A549 (cell line): Measurements from ENCODE around the gene MUC5B. TPM values are rescaled to one million over a fixed set of nuclear protein-coding genes. Genes with fewer than 3 reads are reported as not detected.

Source experiments
- ATAC-seq, 2 experiments: fragments of 200-7000 bp in 1 of 2; fragments of >200 bp in 1 of 2; cut with Nextera tagmentation in 1 of 2; cut with Tn5 transposase in 1 of 2; 3 replicates each; pipeline versions ENCODE4 v1.8.0 to v1.9.1; 2018 to 2020; ENCODE audit warnings: mild to moderate bottlenecking in 1 of 2, moderate library complexity in 1 of 2
- CTCF ChIA-PET: fragments of 300-600 bp; sonication (Branson Sonifier 250); formaldehyde crosslinking; extraction: SDS; loops from one replicate; lab custom pipeline; 2021; ENCODE audit warnings: antibody characterized with exemption, inconsistent platforms; lab: Yijun Ruan, JAX
- POLR2A ChIA-PET: fragments of 350-600 bp; formaldehyde crosslinking; extraction: SDS; loops from one replicate; lab custom pipeline; 2021; ENCODE audit warnings: antibody characterized with exemption, inconsistent platforms; lab: Yijun Ruan, JAX
- DNase-seq, 2 experiments: peaks; one replicate each; pipeline versions ENCODE4 v3.0.0 to v3.0.0-alpha.2; 2011 to 2016; ENCODE audit warnings: low read depth in 1 of 2, low spot score in 1 of 2
- FAIRE-seq: peaks from 2 replicates; lab custom pipeline; 2011; peaks lifted over from hg19 to GRCh38; lab: Jason Lieb, UNC
- H3K27ac ChIP-seq, 2 experiments: fragments of >200 bp; sonication (Bioruptor Twin); formaldehyde crosslinking; 3 replicates each; pipeline ENCODE4 v1.5.1; 2016 to 2017
- H3K4me1 ChIP-seq: fragments of >200 bp; sonication (Bioruptor Twin); formaldehyde crosslinking; 3 replicates; pipeline ENCODE4 v1.6.1; 2016
- H3K4me2 ChIP-seq: fragments of >200 bp; sonication (Bioruptor Twin); formaldehyde crosslinking; 3 replicates; pipeline ENCODE4 v1.6.1; 2016
- H3K4me3 ChIP-seq: fragments of >200 bp; sonication (Bioruptor Twin); formaldehyde crosslinking; 3 replicates; pipeline ENCODE4 v1.5.1; 2016
- H3K9me3 ChIP-seq: fragments of >200 bp; sonication (Bioruptor Twin); formaldehyde crosslinking; 3 replicates; pipeline ENCODE4 v1.6.1; 2016
- BHLHE40 ChIP-seq: IDR thresholded peaks from 2 replicates; pipeline ENCODE4 v1.6.1; 2012; ENCODE audit warnings: low read depth, low read length, inconsistent platforms
- CBX8 ChIP-seq: fragments of 200-600 bp; sonication (generic); IDR thresholded peaks from 2 replicates; pipeline ENCODE4 v1.6.1; 2016
- EP300 ChIP-seq, 2 experiments: fragments of >200 bp; sonication (Bioruptor Twin); formaldehyde crosslinking; IDR thresholded peaks; 2 replicates in 1 of 2; 3 replicates in 1 of 2; pipeline ENCODE4 v1.6.1; 2016 to 2017
- ESRRA ChIP-seq: fragments of 150-350 bp; IDR thresholded peaks from 2 replicates; pipeline ENCODE4 v1.6.1; 2014; ENCODE audit warnings: mild to moderate bottlenecking, low read length, borderline replicate concordance
- FOXS1 ChIP-seq: fragments of 250-450 bp; sonication (Bioruptor Pico); IDR thresholded peaks from 2 replicates; pipeline ENCODE4 v1.5.0; 2020; ENCODE audit warnings: mild to moderate bottlenecking, moderate library complexity
- HMGXB4 ChIP-seq: fragments of 250-450 bp; sonication (Bioruptor Pico); IDR thresholded peaks from 2 replicates; pipeline ENCODE4 v1.5.0; 2021; ENCODE audit warnings: mild to moderate bottlenecking, moderate library complexity, borderline replicate concordance
- JUNB ChIP-seq: fragments of >200 bp; sonication (Bioruptor Twin); formaldehyde crosslinking; IDR thresholded peaks from 2 replicates; pipeline ENCODE4 v1.6.1; 2016
- KDM1A ChIP-seq: fragments of 200-600 bp; sonication (generic); IDR thresholded peaks from 2 replicates; pipeline ENCODE4 v1.6.1; 2016; ENCODE audit warnings: low read depth, mild to moderate bottlenecking
- NFE2L2 ChIP-seq: fragments of 150-350 bp; conservative IDR thresholded peaks from 2 replicates; pipeline ENCODE4 v1.6.1; 2014; ENCODE audit warnings: low read length
- NPAS2 ChIP-seq: fragments of 250-450 bp; sonication (Bioruptor Pico); IDR thresholded peaks from 2 replicates; pipeline ENCODE4 v1.8.0; 2022; ENCODE audit warnings: mild to moderate bottlenecking, moderate library complexity, borderline replicate concordance
- NR3C1 ChIP-seq: fragments of >200 bp; sonication (Bioruptor Twin); formaldehyde crosslinking; IDR thresholded peaks from 3 replicates; pipeline ENCODE4 v1.6.1; 2017
- POLR2A ChIP-seq: IDR thresholded peaks from 2 replicates; pipeline ENCODE4 v1.6.1; 2012; ENCODE audit warnings: mild to moderate bottlenecking, low read length
- POLR2AphosphoS2 ChIP-seq: conservative IDR thresholded peaks from 2 replicates; pipeline ENCODE4 v1.6.1; 2012; ENCODE audit warnings: low read length, improper control_type of control experiment, inconsistent platforms
- RAD21 ChIP-seq, 2 experiments: fragments of >200 bp in 1 of 2; sonication (Bioruptor Twin) in 1 of 2; formaldehyde crosslinking in 1 of 2; IDR thresholded peaks in 1 of 2; conservative IDR thresholded peaks in 1 of 2; 2 replicates in 1 of 2; 3 replicates in 1 of 2; pipeline ENCODE4 v1.6.1; 2012 to 2018; ENCODE audit warnings: inconsistent platforms in 1 of 2
- RARB ChIP-seq: fragments of 250-450 bp; sonication (Bioruptor Pico); IDR thresholded peaks from 2 replicates; pipeline ENCODE4 v1.8.0; 2021; ENCODE audit warnings: mild to moderate bottlenecking, moderate library complexity
- RCOR1 ChIP-seq: fragments of 150-350 bp; IDR thresholded peaks from 2 replicates; pipeline ENCODE4 v1.6.1; 2014; ENCODE audit warnings: antibody characterized with exemption, low read length, low read depth
- REST ChIP-seq: fragments of 200-600 bp; sonication (generic); IDR thresholded peaks from 2 replicates; pipeline ENCODE4 v1.6.1; 2016; ENCODE audit warnings: antibody characterized with exemption, mild to moderate bottlenecking, moderate library complexity
- RFX5 ChIP-seq: fragments of 450-650 bp; IDR thresholded peaks from 2 replicates; pipeline ENCODE4 v1.7.1; 2014; ENCODE audit warnings: antibody characterized with exemption, mild to moderate bottlenecking, moderate library complexity
- TFCP2L1 ChIP-seq: fragments of 250-450 bp; sonication (Bioruptor Pico); IDR thresholded peaks from 2 replicates; pipeline ENCODE4 v1.5.0; 2021; ENCODE audit warnings: mild to moderate bottlenecking
- TP53 ChIP-seq: fragments of 250-450 bp; sonication (Bioruptor Pico); IDR thresholded peaks from 2 replicates; pipeline ENCODE4 v1.5.0; 2021; ENCODE audit warnings: mild to moderate bottlenecking, moderate library complexity
- WGBS: methylation state at CpG from one replicate; pipeline ENCODE4 v1.1.6; 2017; ENCODE audit errors: missing lambda C conversion rate; 5-methylcytosine and 5-hydroxymethylcytosine counted together
- polyA plus RNA-seq, 4 experiments: library from polyadenylated mRNA; depleted of rRNA in 3 of 4; stranded (reverse); fragments of >200 nt; fragmentation: RNase III in 1 of 4; extraction: RNeasy Plus Mini Kit Qiagen cat#74134 plus additional on column Dnase treatment in 1 of 4; gene quantifications; 2 replicates in 3 of 4; 3 replicates in 1 of 4; pipeline ENCODE4 v1.2.3, GENCODE V29; 2011 to 2017
- TF ChIP-seq, protein P1 (sequence below): fragments of 150-350 bp; IDR thresholded peaks from 2 replicates; pipeline ENCODE4 v1.6.1; 2014; ENCODE audit warnings: low read depth, mild to moderate bottlenecking, low read length

Gene MUC5B
- polyA plus RNA-seq, 2 of the 4 experiments (the other 2 are of a cell fraction) = 0.85 to 1.4 TPM

DNA sequence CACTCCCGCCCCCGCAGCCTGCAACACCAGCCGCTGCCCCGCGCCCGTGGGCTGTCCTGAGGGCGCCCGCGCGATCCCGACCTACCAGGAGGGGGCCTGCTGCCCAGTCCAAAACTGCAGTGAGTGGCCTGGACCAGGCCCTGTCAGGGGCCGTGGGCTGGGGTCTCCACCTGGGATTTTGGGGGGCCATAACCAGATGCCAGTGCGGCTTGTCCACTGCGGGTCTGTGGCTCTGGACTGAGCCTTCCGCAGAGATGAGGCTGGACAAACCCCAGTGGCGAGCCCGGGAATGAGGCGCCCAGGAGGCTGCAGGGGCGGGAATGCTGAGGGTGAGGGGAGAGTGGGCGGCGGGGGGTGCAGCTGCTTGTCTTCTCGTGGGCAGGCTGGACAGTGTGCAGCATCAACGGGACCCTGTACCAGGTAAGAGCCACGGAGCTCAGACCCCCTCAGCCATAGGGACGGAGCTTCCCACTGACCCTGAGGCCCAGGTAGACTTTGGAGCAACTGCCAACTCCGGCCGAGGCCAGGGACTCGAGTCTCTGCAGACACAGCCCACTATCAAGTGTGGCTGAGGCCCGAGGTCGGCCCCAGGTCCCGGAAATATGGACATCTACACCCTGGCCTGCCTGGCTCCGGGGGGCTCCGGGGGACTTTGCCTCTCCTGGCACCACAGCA is 24.8 kb upstream of the MUC5B start:
- peaks cover 10% of the 10 kb centered on the region for H3K4me1 ChIP-seq
- no peak overlapping the region for H3K4me2 ChIP-seq
- no peak overlapping the region for H3K4me3 ChIP-seq
- no peaks in the 10 kb centered on the region for H3K9me3 ChIP-seq
- CTCF ChIA-PET = no interaction called here
- no peak for TF ChIP-seq RFX5
- TF ChIP-seq, all 56 proteins: peak for 0
- ATAC-seq (peak in 1 of 2 experiments; percentile 29; a peak in 2 of 6 replicates), FAIRE-seq (no peak), DNase-seq (no peak)
- POLR2A ChIA-PET = no interaction called here
- 80% methylated on average over 24 of the region's 33 CpGs for WGBS
- peak overlapping the region in 1 of 2 experiments; percentile 35; a peak in 1 of 6 replicates for H3K27ac ChIP-seq

GRCh38 chr11:1198561-1199240 is 24.2 kb upstream of the MUC5B start:
- Histone ChIP-seq H3K4me2 (no peak overlapping the region), H3K9me3 (no peaks in the 10 kb centered on the region), H3K27ac (peak overlapping the region in 1 of 2 experiments; percentile 35; a peak in 2 of 6 replicates), H3K4me3 (no peak overlapping the region), H3K4me1 (peaks cover 17% of the 10 kb centered on the region)
- DNase-seq (no peak), ATAC-seq (no peak), FAIRE-seq (no peak)
- POLR2A ChIA-PET = no interaction called here
- CTCF ChIA-PET = interaction anchor here (1.5 kb wide), 1 partner anchor 85 kb away, joined by 5 read pairs; no protein-coding TSS in a partner anchor
- TF ChIP-seq RAD21 (conservative IDR thresholded peaks at IDR 0.05 in 1 of 2, IDR thresholded peaks at IDR 0.05 in 1 of 2) (no peak), NFE2L2 (no peak), HMGXB4 (no peak), RCOR1 (no peak), TFCP2L1 (no peak), POLR2A (no peak), FOXS1 (CRISPR knock-in tag) (no peak), POLR2AphosphoS2 (no peak), ESRRA (no peak), BHLHE40 (no peak), JUNB (no peak), TP53 (CRISPR knock-in tag) (no peak), NPAS2 (no peak), CBX8 (no peak), NR3C1 (no peak), EP300 (IDR thresholded peaks at IDR 0.05) (no peak), KDM1A (no peak), REST (no peak), RARB (CRISPR knock-in tag) (no peak)
- TF ChIP-seq, protein P1, sequence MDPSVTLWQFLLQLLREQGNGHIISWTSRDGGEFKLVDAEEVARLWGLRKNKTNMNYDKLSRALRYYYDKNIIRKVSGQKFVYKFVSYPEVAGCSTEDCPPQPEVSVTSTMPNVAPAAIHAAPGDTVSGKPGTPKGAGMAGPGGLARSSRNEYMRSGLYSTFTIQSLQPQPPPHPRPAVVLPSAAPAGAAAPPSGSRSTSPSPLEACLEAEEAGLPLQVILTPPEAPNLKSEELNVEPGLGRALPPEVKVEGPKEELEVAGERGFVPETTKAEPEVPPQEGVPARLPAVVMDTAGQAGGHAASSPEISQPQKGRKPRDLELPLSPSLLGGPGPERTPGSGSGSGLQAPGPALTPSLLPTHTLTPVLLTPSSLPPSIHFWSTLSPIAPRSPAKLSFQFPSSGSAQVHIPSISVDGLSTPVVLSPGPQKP = no peak
- WGBS = 89% methylated on average over 20 of the region's 26 CpGs
